NB4 (cell line): ENCODE results near the gene SLC2A1.

ENCODE experiments used
- DNase-seq: peaks from one replicate; pipeline ENCODE4 v3.0.0; 2010; ENCODE audit warnings: low read depth
- H3K4me3 ChIP-seq: one replicate; pipeline ENCODE4 v1.5.1; 2011; ENCODE audit warnings: mild to moderate bottlenecking, low read depth, low read length, moderate library complexity
- CTCF ChIP-seq: IDR thresholded peaks from one replicate; pipeline ENCODE4 v1.5.1; 2012; ENCODE audit warnings: low read depth, low read length
- MAX ChIP-seq: IDR thresholded peaks from 2 replicates; pipeline ENCODE4 v1.6.1; 2011; ENCODE audit warnings: low read depth, low read length
- MYC ChIP-seq: IDR thresholded peaks from 2 replicates; pipeline ENCODE4 v1.6.1; 2011; ENCODE audit warnings: low read depth, low read length
- POLR2A ChIP-seq: IDR thresholded peaks from 2 replicates; pipeline ENCODE4 v1.6.1; 2011; ENCODE audit warnings: mild to moderate bottlenecking; ENCODE audit not compliant: insufficient read length; ENCODE audit errors: extremely low read depth

Gene SLC2A1

GRCh38 chr1:42943728-42944127 is 14.9 kb downstream of the SLC2A1 start:
- DNase-seq: no peak
- no peak overlapping the region for H3K4me3 ChIP-seq
- TF ChIP-seq MYC (no peak), CTCF (no peak), MAX (no peak), POLR2A (no peak)

- H3K4me3 ChIP-seq: no peak overlapping the region
- no peak for TF ChIP-seq MYC
- no peak for TF ChIP-seq POLR2A
- no peak for TF ChIP-seq CTCF
- no peak for TF ChIP-seq MAX
- no peak for DNase-seq
These were observed 15.5 kb downstream of the SLC2A1 start for GRCh38 chr1:42943166-42943565.

GRCh38 chr1:42942444-42942843 is 16.2 kb downstream of the SLC2A1 start:
- DNase-seq: no peak
- TF ChIP-seq MYC (no peak), POLR2A (no peak), MAX (no peak), CTCF (no peak)
- no peak overlapping the region for H3K4me3 ChIP-seq

GRCh38 chr1:42941640-42942330 is 16.9 kb downstream of the SLC2A1 start:
- DNase-seq: no peak
- H3K4me3 ChIP-seq: no peak overlapping the region
- TF ChIP-seq MYC (no peak), POLR2A (no peak), MAX (no peak), CTCF (no peak)

GRCh38 chr1:42940851-42941639 is 17.6 kb downstream of the SLC2A1 start:
- DNase-seq: no peak
- no peak overlapping the region for H3K4me3 ChIP-seq
- no peak for TF ChIP-seq MYC
- TF ChIP-seq CTCF: no peak
- TF ChIP-seq MAX: no peak
- TF ChIP-seq POLR2A: no peak
